OCI-LY7 (cell line): ENCODE results near the gene HS3ST4.

Experiments used
- CTCF ChIP-seq: fragments of 200-600 bp; sonication (generic); conservative IDR thresholded peaks from 2 replicates; pipeline ENCODE4 v1.5.1; 2014; ENCODE audit warnings: mild to moderate bottlenecking, antibody characterized with exemption, low read length, moderate library complexity, mixed read lengths
- EZH2phosphoT487 ChIP-seq: fragments of 200-600 bp; sonication (generic); IDR thresholded peaks from 2 replicates; pipeline ENCODE4 v1.6.1; 2018; ENCODE audit warnings: low read depth, borderline replicate concordance, mild to moderate bottlenecking, mixed run types, antibody characterized with exemption, low read length, moderate library complexity, mixed read lengths

- no peak for TF ChIP-seq CTCF
- TF ChIP-seq EZH2phosphoT487, result no peak
Observed at GRCh38 chr16:25656639-25657038, 35.1 kb upstream of the HS3ST4 start.
